Gastroesophageal sphincter (tissue), 2 donors: ENCODE results near the gene EIF3D.

Experiments used
- EP300 ChIP-seq: sonication (generic); formaldehyde crosslinking; IDR thresholded peaks from one replicate; pipeline ENCODE4 v1.6.1; 2017; ENCODE audit warnings: antibody characterized with exemption, mild to moderate bottlenecking
- POLR2AphosphoS5 ChIP-seq: sonication (generic); formaldehyde crosslinking; IDR thresholded peaks from one replicate; pipeline ENCODE4 v1.6.1; 2017; ENCODE audit warnings: antibody characterized with exemption

DNA sequence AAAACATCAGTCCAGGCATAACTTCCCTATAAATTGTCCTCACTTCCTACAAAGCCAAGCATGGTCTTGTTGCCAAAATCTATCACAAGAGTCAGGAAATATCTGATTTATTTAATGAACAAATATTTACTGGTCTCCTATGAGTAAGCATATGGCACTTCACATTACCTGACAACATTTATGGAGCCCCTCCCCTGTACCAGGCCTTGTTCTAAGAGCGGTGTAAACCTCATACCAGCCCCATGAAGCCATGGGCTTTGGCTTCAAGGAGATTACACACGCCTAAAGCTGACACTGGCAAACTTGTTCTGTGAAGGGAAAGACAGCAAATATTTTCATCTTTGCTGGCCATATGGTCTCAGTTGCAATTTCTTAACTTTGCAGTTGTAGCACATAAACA, 43.0 kb upstream of the EIF3D start:
- no peak for TF ChIP-seq EP300
- no peak for TF ChIP-seq POLR2AphosphoS5
